CD14-positive monocyte (primary cell): Measurements from ENCODE around the gene USO1. TPM values are rescaled to one million over a fixed set of nuclear protein-coding genes. Genes with fewer than 3 reads are reported as not detected.

ENCODE experiments used
- DNase-seq, 3 donors: peaks; one replicate each; pipeline ENCODE4 v3.0.0-alpha.2; 2011 to 2022
- H2AFZ ChIP-seq: 2 replicates; pipeline ENCODE4 v1.6.0; 2012; ENCODE audit warnings: mild to moderate bottlenecking, low read depth, low read length, inconsistent platforms; ENCODE audit not compliant: insufficient read depth, poor library complexity, severe bottlenecking
- H3K27ac ChIP-seq, 2 donors: 1 replicate in 1 of 2; 2 replicates in 1 of 2; pipeline ENCODE4 v1.5.1; 2012 to 2013; ENCODE audit warnings: low read length in 2 of 2, control low read depth in 1 of 2, inconsistent platforms in 1 of 2, low read depth in 1 of 2, mild to moderate bottlenecking in 1 of 2
- H3K27me3 ChIP-seq, 2 donors: one replicate each; pipeline versions ENCODE4 v1.6.0 to v1.6.1; 2011 to 2013; ENCODE audit warnings: low read length in 2 of 2; ENCODE audit not compliant: control insufficient read depth in 2 of 2, insufficient read depth in 2 of 2
- H3K36me3 ChIP-seq, 2 donors: replicated peaks in 1 of 2; 1 replicate in 1 of 2; 2 replicates in 1 of 2; pipeline versions ENCODE4 v1.5.1 to v1.6.1; 2012 to 2013; ENCODE audit warnings: low read length in 2 of 2, control low read depth in 1 of 2, inconsistent platforms in 1 of 2, mild to moderate bottlenecking in 1 of 2; ENCODE audit not compliant: insufficient read depth in 2 of 2, control insufficient read depth in 1 of 2
- H3K4me1 ChIP-seq, 2 donors: 1 replicate in 1 of 2; 2 replicates in 1 of 2; pipeline versions ENCODE4 v1.5.1 to v1.6.1; 2012 to 2013; ENCODE audit warnings: low read length in 2 of 2, control low read depth in 1 of 2, inconsistent platforms in 1 of 2, mild to moderate bottlenecking in 1 of 2, moderate library complexity in 1 of 2; ENCODE audit not compliant: insufficient read depth in 2 of 2, control insufficient read depth in 1 of 2
- H3K4me2 ChIP-seq: replicated peaks from 2 replicates; pipeline ENCODE3; 2012; ENCODE audit warnings: low read length, moderate library complexity, mild to moderate bottlenecking; ENCODE audit not compliant: poor library complexity, severe bottlenecking; ENCODE audit errors: extremely low read depth
- H3K4me3 ChIP-seq, 3 experiments: fragments of 200-600 bp in 1 of 3; sonication (generic) in 1 of 3; replicated peaks in 1 of 3; 1 replicate in 2 of 3; 2 replicates in 1 of 3; pipeline ENCODE4 v1.5.1; 2011 to 2013; ENCODE audit warnings: low read length in 3 of 3, mild to moderate bottlenecking in 3 of 3, control low read depth in 2 of 3, low read depth in 2 of 3, inconsistent platforms in 1 of 3, moderate library complexity in 1 of 3
- H3K79me2 ChIP-seq: 2 replicates; pipeline ENCODE4 v1.6.0; 2012; ENCODE audit warnings: mild to moderate bottlenecking, control low read depth, inconsistent platforms, low read length, moderate library complexity; ENCODE audit not compliant: insufficient read depth
- H3K9ac ChIP-seq: 2 replicates; pipeline ENCODE4 v1.6.0; 2017; ENCODE audit warnings: low read length, mild to moderate bottlenecking; ENCODE audit not compliant: insufficient read depth, poor library complexity, severe bottlenecking
- H3K9me3 ChIP-seq, 2 donors: replicated peaks in 1 of 2; 1 replicate in 1 of 2; 2 replicates in 1 of 2; pipeline versions ENCODE4 v1.5.1 to v1.6.1; 2012 to 2013; ENCODE audit warnings: low read length in 2 of 2, control low read depth in 1 of 2; ENCODE audit not compliant: control insufficient read depth in 1 of 2, insufficient read depth in 1 of 2
- H4K20me1 ChIP-seq: 2 replicates; pipeline ENCODE4 v1.6.0; 2012; ENCODE audit warnings: mild to moderate bottlenecking, low read length, control low read depth, moderate library complexity; ENCODE audit not compliant: insufficient read depth
- H3K27ac Mint-ChIP-seq, 7 donors: one replicate each; pipeline ENCODE4 v1.8.0; 2020; ENCODE audit warnings: mild to moderate bottlenecking in 7 of 7, mixed read lengths in 7 of 7, moderate library complexity in 6 of 7, inconsistent platforms in 2 of 7
- H3K27me3 Mint-ChIP-seq, 3 donors: one replicate each; pipeline ENCODE4 v1.8.0; 2021 to 2022; ENCODE audit warnings: low read depth in 3 of 3, mild to moderate bottlenecking in 3 of 3, mixed read lengths in 3 of 3, moderate library complexity in 3 of 3, inconsistent platforms in 1 of 3
- H3K36me3 Mint-ChIP-seq, 2 donors: one replicate each; pipeline ENCODE4 v1.8.0; 2020; ENCODE audit warnings: mixed read lengths in 2 of 2, inconsistent platforms in 1 of 2, mild to moderate bottlenecking in 1 of 2
- H3K4me1 Mint-ChIP-seq: one replicate; pipeline ENCODE4 v1.8.0; 2020; ENCODE audit warnings: mild to moderate bottlenecking, mixed read lengths
- H3K4me3 Mint-ChIP-seq, 2 donors: one replicate each; pipeline ENCODE4 v1.8.0; 2020; ENCODE audit warnings: mild to moderate bottlenecking in 2 of 2, mixed read lengths in 2 of 2, moderate library complexity in 1 of 2
- H3K9me3 Mint-ChIP-seq, 7 donors: one replicate each; pipeline ENCODE4 v1.8.0; 2020 to 2022; ENCODE audit warnings: mixed read lengths in 7 of 7, mild to moderate bottlenecking in 6 of 7, moderate library complexity in 6 of 7, inconsistent platforms in 2 of 7
- CTCF ChIP-seq: fragments of 200-600 bp; IDR thresholded peaks from one replicate; pipeline ENCODE4 v1.8.0; 2022; ENCODE audit warnings: antibody characterized with exemption, mild to moderate bottlenecking
- WGBS: methylation state at CpG from one replicate; pipeline ENCODE4 v1.1.5; 2013; ENCODE audit warnings: missing lambda C conversion rate; ENCODE audit not compliant: insufficient coverage; 5-methylcytosine and 5-hydroxymethylcytosine counted together
- intact Hi-C, 2 donors: fragments of 100-400 bp; cut with micrococcal nuclease; formaldehyde crosslinking; loops; one replicate each; pipeline versions ENCODE4 v1.15.0 to v1.15.1; 2023
- polyA plus RNA-seq, 3 donors: library from polyadenylated mRNA; depleted of rRNA in 1 of 3; unstranded in 2 of 3; stranded (reverse) in 1 of 3; fragments of 300-500 nt in 2 of 3; fragments of >200 nt in 1 of 3; fragmentation: Illumina TruSeq in 2 of 3; gene quantifications; 1 replicate in 2 of 3; 2 replicates in 1 of 3; pipeline ENCODE4 v1.2.3, GENCODE V29; 2012 to 2021

The USO1 gene
- polyA plus RNA-seq, 3 donors = 15.4 to 26.9 (median 17.5) TPM

GRCh38 chr4:75737398-75737797 is 13.0 kb downstream of the USO1 start:
- no peak overlapping the region for H3K4me3 ChIP-seq
- no peak for TF ChIP-seq CTCF
- Mint-ChIP-seq H3K4me3 (no peak overlapping the region), H3K27me3 (no peaks in the 10 kb centered on the region), H3K36me3 (peaks cover 9 to 36% of the 10 kb centered on the region in 2 donors), H3K9me3 (peaks cover 0 to 5% (median 1%) of the 10 kb centered on the region in 7 donors), H3K4me1 (peaks cover 11% of the 10 kb centered on the region), H3K27ac (peak overlapping the region in 1 of 7 donors; percentile 7)
- H3K36me3 ChIP-seq = peaks cover 4 to 9% of the 10 kb centered on the region in 2 donors
- no peak overlapping the region for H3K27ac ChIP-seq
- no peak for DNase-seq
- H3K9me3 ChIP-seq = no peaks in the 10 kb centered on the region
- intact Hi-C loops = no loop called here
- 100% methylated on average over 1 of the region's 2 CpGs for WGBS
- peaks cover 42% of the 10 kb centered on the region for H4K20me1 ChIP-seq
- H3K79me2 ChIP-seq = peaks cover 92% of the 10 kb centered on the region
- H3K4me2 ChIP-seq = no peak overlapping the region
- no peaks in the 10 kb centered on the region for H3K27me3 ChIP-seq
- no peak overlapping the region for H2AFZ ChIP-seq
- no peak overlapping the region for H3K9ac ChIP-seq
- H3K4me1 ChIP-seq = peaks cover 0 to 6% of the 10 kb centered on the region in 2 donors

- no peak for DNase-seq
- H3K4me3 ChIP-seq = no peak overlapping the region
- Mint-ChIP-seq H3K27ac (no peak overlapping the region), H3K4me1 (peaks cover 17% of the 10 kb centered on the region), H3K27me3 (no peaks in the 10 kb centered on the region), H3K4me3 (no peak overlapping the region), H3K9me3 (peaks cover 0 to 2% (median 0%) of the 10 kb centered on the region in 7 donors), H3K36me3 (peaks cover 3 to 22% of the 10 kb centered on the region in 2 donors)
- no peak overlapping the region for H3K4me2 ChIP-seq
- H3K36me3 ChIP-seq = peaks cover 4 to 9% of the 10 kb centered on the region in 2 donors
- H3K9ac ChIP-seq = no peak overlapping the region
- peaks cover 88% of the 10 kb centered on the region for H3K79me2 ChIP-seq
- H4K20me1 ChIP-seq = peaks cover 48% of the 10 kb centered on the region
- no peak overlapping the region for H3K27ac ChIP-seq
- peaks cover 13 to 22% of the 10 kb centered on the region in 2 donors for H3K4me1 ChIP-seq
- H3K27me3 ChIP-seq = no peaks in the 10 kb centered on the region
- WGBS = no CpG with 5 or more reads among the region's 2 CpGs
- no peak overlapping the region for H2AFZ ChIP-seq
- intact Hi-C loops = no loop called here
- TF ChIP-seq CTCF = no peak
- H3K9me3 ChIP-seq = no peaks in the 10 kb centered on the region
Measured at GRCh38 chr4:75741027-75741426, 16.6 kb downstream of the USO1 start.
